GM10847 (cell line): Measurements from ENCODE around the gene LARGE1.

Experiments used
- POLR2A ChIP-seq: IDR thresholded peaks from 2 replicates; pipeline ENCODE4 v1.6.1; 2011; ENCODE audit not compliant: insufficient read length; ENCODE audit errors: extremely low read depth

LARGE1 gene

DNA sequence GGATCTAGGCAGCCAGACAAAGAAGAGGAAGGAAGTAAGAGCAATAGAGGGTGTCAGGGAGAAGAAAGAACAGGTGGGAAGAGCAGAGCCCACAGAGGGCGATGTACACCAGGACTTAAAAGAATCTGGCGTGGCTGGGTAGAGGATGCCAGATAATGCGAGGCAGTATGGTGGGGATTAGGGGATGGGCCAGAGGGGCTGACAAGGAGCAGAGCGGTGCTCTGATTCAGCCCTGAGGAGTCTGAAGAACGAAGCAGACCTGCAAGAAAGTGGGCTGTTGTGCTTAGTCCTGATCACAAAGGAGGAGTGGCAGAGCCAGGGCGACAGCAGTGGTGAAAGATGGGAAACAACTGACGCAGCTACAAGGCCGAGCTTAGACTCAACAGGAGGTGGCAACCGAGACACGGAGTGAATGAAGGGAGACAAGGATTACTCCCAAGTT is 163.7 kb downstream of the LARGE1 start:
- no peak for TF ChIP-seq POLR2A

DNA sequence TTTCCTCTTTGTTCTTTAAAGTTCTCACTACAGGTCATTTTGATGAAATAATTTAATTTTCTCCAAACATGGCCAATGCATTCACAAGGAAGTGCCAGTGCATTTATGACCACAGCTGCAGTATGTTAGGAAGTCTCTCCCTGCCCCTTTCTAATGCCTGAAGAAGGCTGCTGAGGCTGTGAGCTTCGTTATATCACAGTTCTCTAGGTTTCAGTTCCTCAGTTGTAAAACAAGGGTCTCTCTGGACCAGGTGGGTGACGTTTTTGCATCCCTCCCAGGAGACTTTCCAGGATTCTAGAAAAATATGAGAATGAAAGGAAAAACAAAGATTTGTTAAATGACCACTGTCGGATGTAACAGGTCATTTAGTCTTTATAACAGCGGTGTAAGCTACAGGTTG is 171.6 kb downstream of the LARGE1 start:
- no peak for TF ChIP-seq POLR2A

DNA sequence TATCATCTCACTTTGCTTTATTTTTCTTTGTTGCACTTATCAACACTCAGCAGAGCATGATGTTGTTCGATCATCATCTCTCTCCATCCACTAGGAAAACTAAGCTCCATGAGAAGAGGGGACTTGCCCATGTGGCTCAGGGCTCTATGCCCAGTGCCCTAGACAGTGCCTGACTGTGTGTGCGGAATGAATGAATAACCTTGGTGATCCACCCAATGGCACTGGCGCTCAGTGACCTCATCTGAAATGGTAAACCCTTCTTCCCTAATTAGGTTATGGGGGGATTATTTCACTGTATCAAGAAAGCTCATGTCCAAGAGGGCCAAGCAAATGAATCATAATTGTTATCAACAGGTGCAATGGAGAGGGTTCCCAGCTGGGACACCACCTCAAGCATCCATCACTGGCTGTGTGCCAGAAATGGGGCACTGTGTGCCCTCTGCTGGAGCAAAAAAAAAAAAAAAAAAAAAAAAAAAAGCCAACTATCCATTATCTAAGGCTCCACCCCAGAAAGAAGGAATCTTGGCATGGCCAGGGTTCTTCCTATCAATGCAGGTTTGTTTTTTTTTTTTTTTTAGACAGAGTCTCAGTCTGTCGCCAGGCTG is 172.6 kb downstream of the LARGE1 start:
- TF ChIP-seq POLR2A = no peak

DNA sequence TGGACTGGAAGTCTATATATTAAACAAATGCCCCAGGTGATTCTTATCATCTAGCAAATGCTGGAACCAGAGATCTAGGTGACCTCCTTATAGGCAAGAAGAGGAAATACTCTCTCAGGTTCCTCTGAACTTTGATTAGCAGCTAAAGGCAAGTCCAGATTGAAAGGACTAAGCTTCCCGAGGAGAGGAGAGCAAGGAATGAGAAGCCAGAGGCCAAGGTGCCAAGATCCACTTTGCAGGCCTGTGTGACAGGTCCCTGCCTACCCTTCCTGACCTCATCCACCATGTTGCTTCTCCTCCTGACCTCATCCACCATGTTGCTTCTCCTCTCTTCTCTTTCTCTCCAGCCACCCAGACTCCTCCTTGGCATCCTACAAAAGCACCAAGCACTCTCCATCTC is 173.2 kb downstream of the LARGE1 start:
- TF ChIP-seq POLR2A = no peak

DNA sequence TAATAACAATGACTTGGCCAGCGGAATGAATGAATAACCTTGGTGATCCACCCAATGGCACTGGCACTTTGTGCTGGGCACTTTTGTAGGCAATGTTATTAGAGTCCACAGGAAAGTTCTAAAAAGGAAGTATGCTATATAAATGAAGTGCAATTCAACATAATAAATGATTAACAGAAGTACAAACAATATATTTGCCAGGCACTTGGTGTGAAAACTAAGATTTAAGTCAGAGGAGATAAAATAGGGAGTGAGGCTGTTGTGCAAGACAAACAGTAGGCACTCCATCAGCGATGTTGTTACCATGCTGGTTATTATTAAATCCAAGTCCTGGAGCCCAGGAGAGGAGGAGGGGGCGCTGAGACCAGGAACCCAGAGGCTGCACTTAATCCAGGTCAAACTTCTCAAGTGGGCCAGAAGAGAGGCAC is 173.8 kb downstream of the LARGE1 start:
- no peak for TF ChIP-seq POLR2A

DNA sequence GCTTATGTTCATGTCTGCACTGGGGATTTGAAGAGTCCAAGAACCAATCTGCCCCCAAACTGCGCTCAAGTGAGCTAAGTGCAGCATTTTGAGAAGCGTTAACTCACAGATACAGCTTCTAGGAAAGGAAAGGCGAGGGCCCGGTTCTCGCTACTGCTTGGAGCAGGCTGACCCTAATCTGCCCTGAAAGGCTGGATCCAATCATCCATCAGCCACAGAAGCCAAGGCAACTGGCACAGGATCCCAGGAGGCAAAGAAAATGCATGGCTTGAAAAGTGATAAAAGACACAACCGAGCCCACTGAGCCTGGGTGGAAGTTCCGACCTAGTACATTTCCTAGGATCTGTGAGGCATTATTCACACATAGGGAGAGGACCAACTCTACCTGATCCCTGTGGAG is 174.8 kb downstream of the LARGE1 start:
- no peak for TF ChIP-seq POLR2A

DNA sequence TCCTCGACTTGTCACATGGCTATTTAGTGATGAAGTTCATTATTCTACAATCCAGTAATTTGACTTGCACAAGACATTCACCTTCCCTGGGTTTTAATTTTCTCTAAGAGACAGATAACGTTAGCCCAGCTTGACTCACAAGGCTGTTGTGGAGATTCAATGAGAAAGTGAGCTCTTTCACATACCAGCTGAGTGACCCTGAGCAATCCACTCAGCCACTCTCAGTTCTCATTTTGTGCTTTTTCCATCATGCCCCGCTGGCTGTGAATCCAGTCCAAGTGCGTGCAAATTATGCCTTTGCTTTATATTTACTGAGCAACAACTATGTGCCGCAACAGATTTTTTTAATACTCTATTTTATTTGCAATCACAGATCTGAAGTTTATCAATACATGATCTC is 176.5 kb downstream of the LARGE1 start:
- TF ChIP-seq POLR2A = no peak

DNA sequence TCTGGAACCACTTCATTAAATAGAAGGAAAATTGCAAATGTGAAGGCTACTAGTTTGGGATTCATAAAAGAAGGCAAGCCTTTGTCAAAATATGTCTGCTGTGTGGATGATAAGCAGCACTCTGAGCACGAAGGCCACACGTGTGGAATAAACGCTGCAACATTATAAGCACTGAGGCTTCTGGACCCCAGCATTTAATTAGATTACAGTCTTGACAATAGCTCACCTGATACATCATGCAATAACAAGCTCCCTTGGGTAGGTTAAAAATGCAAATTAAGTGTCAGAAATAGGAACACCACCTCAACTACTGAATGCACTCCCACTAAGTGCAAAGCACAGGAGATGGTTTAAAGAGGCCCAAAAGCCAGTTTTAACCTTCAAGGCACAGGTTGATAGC is 179.3 kb downstream of the LARGE1 start:
- no peak for TF ChIP-seq POLR2A

DNA sequence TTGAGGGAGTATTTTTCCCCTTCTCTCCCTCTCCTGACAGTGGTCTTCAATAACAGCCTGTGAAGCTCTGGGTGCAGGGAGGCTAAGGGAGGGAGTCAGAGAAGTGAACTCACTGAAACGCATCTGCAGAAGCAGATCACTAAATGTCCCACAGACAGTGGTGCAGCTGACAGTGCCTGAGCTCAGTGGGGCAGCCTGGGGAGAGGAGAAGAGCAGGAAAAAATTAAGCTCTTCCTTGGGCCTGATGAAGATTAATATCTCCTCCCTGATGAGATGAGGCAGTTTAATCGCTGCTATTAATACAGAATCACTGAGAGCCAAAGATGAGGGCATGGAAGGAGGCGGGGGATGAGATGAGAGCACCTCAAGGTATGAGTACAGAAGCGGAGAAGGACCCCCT is 180.8 kb downstream of the LARGE1 start:
- TF ChIP-seq POLR2A = no peak

DNA sequence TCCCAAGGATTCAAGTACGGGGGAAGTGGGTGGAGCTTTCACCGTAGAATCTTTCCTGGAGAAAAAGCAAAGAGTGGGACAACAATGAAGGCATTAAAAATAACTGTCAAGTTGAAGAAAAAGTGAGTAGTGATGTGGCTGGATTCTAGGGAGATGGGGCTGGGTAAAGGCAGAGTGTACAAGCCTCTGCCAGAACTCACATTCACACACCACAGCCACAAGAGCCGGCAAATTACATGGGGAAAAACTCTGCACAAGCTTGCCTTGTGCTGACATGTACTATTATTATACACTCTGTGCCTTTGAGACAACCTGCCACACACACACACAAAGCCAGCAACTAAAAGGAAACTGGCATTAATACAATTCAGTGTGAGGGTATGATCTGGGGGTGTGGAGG is 182.6 kb downstream of the LARGE1 start:
- TF ChIP-seq POLR2A = no peak

DNA sequence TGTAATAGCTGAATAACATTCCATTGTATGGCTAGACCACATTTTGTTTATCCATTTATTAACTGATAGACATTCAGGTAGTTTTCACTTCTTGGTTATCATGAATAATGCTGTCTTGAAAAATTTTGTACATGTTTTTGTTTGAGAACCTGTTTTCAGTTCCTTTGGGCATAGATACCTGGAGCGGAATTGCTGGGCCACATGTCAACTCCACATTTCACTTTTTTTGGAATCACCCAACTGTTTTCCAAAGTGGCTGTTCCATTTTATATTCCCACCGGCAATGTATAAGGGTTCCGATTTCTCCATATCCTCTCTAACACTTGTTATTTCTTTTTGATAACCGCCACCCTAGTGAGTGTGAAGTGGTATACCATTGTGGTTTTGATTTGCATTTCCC is 184.3 kb downstream of the LARGE1 start:
- TF ChIP-seq POLR2A = no peak

DNA sequence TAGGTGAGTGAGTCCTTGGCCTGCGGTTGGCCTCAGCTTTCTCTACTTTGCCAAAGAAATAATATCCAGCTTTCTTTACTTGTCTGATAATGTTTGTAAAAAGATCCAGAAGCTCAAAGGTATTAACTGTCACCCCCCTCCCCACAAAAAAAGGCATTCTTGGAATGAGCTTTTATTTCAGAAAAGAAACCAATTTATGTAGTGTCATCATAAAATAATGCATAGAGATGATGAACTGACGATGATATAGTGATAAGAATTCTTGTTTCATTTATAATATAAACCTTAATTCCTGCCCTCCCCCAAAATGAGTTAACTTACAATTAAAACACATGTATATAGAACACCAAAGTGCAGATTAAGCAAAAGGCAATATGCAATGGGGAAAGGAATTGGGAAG is 191.4 kb downstream of the LARGE1 start:
- no peak for TF ChIP-seq POLR2A

DNA sequence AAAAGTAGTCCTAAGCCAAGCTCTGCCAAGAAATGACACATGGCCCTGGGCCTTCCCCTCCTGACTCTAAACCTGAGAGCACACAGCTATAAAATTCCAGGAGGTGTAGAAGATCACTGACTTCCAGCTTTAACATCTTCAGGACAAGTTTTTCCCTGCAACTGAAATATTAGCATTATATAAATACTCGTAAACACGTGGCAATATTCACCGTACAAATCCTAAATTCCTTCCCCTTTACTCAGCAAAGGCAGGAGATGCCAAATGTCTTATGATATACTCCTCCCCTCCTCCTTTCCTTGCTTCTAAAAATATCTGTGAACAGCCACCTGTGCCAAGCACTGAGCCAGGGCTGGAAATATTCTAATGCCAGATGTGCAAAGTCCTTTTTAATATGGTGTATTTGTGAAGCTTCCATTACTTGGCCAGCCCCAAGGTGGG is 194.0 kb downstream of the LARGE1 start:
- no peak for TF ChIP-seq POLR2A

DNA sequence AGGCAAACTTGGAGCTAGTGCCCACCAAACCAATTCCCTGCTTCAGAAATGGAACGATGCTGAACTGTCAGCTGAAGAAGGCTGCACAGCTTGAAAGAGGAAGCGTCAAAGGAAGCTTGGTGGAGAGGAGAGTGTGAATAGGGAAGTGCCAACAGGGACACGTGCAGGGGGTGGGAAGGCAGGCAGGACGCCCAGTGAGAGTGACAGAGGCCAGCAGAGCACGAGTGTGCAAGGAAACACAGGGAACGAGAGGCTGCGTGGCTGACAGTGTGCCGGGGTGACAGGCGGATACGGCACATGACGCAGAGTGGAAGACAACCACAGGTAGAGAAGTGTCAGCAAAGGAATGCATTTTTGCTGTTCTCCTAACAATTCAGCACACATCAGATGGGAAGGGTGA is 196.4 kb downstream of the LARGE1 start:
- no peak for TF ChIP-seq POLR2A

DNA sequence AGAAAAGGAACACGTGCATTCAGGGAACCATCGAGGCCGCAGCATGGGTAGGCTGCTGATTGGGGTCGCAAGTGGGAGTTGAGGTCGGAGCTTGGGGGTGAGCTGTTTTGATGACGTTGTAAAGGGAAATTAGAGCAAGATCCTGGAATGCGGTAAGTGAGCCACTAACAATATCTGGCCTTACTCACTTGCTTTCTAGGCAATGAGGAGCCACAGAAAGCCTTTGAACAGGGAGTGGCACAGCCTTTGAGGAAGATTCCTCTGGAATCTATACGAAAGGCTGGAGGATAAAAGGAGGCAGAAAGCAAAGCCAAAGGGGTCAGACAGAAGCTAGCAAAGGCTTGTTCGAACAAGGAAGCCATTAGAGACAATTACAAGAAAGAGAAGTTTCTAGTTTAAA is 197.5 kb downstream of the LARGE1 start:
- no peak for TF ChIP-seq POLR2A

DNA sequence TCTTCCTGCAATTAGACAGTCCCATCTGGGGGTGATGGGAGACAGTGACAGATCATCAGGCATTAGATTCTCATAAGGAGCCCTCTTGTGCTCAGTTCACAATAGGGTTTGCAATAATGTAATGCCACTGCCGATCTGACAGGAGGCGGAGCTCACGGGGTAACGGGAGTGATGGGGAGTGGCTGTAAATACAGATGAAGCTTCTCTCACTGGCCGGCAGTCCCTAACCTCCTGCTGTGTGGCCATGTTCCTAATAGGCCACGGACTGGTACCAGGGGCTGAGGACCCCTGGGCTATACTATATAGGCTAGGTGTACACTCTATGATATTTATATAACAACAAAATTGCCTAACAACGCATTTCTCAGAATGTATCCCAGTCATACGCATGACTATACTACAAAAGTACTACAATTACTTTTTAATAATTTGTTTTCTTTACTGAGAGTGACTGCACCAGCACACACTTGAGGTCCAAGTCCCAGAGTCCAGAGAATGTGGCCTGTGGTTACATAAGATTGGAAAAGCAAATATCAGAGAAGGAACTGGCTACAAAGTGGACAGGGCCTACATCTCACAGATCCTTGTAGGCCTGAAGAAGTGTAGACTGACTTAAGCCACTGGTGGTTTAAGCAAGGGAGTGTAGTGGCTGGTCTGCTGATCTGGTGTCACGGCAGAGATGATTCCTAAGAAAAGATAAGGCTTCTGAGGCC is 200.0 kb downstream of the LARGE1 start:
- no peak for TF ChIP-seq POLR2A
